Adrenal gland (tissue), 12 donors: Measurements from ENCODE around the gene BRME1. TPM values are rescaled to one million over a fixed set of nuclear protein-coding genes. Genes with fewer than 3 reads are reported as not detected.
A peak's percentile ranks its signal among the peaks of the same experiment; 100 is the strongest.

Source experiments
- DNase-seq, 7 donors: peaks; one replicate each; pipeline ENCODE4 v3.0.0-alpha.2; 2019 to 2020
- H3K27ac ChIP-seq, 5 donors: fragments of 200-600 bp; sonication (generic) in 4 of 5; 1 replicate in 3 of 5; 2 replicates in 2 of 5; pipeline versions ENCODE4 v1.5.1 to v1.8.0; 2016 to 2020; ENCODE audit warnings: mild to moderate bottlenecking in 1 of 5
- H3K27me3 ChIP-seq: fragments of 200-600 bp; 2 replicates; pipeline ENCODE4 v1.8.0; 2021
- H3K36me3 ChIP-seq, 2 donors: fragments of 200-600 bp; replicated peaks in 1 of 2; 1 replicate in 1 of 2; 2 replicates in 1 of 2; pipeline versions ENCODE4 v1.5.1 to v1.8.0; 2018 to 2022
- H3K4me1 ChIP-seq, 2 donors: fragments of 200-600 bp; replicated peaks in 1 of 2; 1 replicate in 1 of 2; 2 replicates in 1 of 2; pipeline versions ENCODE4 v1.5.1 to v1.8.0; 2018 to 2021
- H3K4me3 ChIP-seq, 4 donors: fragments of 200-600 bp; sonication (generic) in 3 of 4; one replicate each; pipeline ENCODE4 v1.5.1; 2016 to 2018
- H3K9me3 ChIP-seq, 3 donors: fragments of 200-600 bp; sonication (generic) in 1 of 3; replicated peaks in 1 of 3; 1 replicate in 2 of 3; 2 replicates in 1 of 3; pipeline versions ENCODE4 v1.5.1 to v1.8.0; 2016 to 2021
- CTCF ChIP-seq, 6 experiments: fragments of 450-650 bp in 4 of 6; fragments of 200-600 bp in 2 of 6; sonication (generic) in 1 of 6; IDR thresholded peaks; 1 replicate in 5 of 6; 2 replicates in 1 of 6; pipeline versions ENCODE4 v1.5.1 to v1.8.0; 2016 to 2021; ENCODE audit warnings: antibody characterized with exemption in 6 of 6, mild to moderate bottlenecking in 2 of 6, moderate library complexity in 1 of 6
- POLR2A ChIP-seq, 2 donors: fragments of 450-650 bp; IDR thresholded peaks; one replicate each; pipeline ENCODE4 v1.6.1; 2017; ENCODE audit warnings: antibody characterized with exemption in 2 of 2, mild to moderate bottlenecking in 2 of 2, moderate library complexity in 1 of 2
- WGBS, 4 donors: extraction: QIAGEN DNeasy Blood & Tissue Kit in 2 of 4; methylation state at CpG; one replicate each; pipeline versions ENCODE4 v1.1.5 to v1.1.7; 2013 to 2017; 5-methylcytosine and 5-hydroxymethylcytosine counted together
- intact Hi-C, 2 donors: fragments of 100-400 bp; cut with DNase I; formaldehyde crosslinking; loops; one replicate each; pipeline versions ENCODE4 v1.14.1 to v1.15.0; 2022 to 2023
- polyA plus RNA-seq, 3 donors: library from polyadenylated mRNA; stranded (reverse); fragments of 200-250 nt in 2 of 3; fragments of 350-450 nt in 1 of 3; fragmentation: Illumina TruSeq in 1 of 3; extraction: RNeasy Lipid Tissue Mini Kit (QIAGEN cat#74804) in 1 of 3; gene quantifications; one replicate each; pipeline ENCODE4 v1.2.3, GENCODE V29; 2013 to 2014
- total RNA-seq, 9 donors: library from RNA; depleted of rRNA in 4 of 9; stranded (reverse); fragments of >200 nt in 4 of 9; fragments of 120-200 nt in 1 of 9; fragmentation: NEBNext Ultra II Directional in 1 of 9; extraction: Animal tissue kit (Norgen Biotek cat#: 25700) in 1 of 9; gene quantifications; one replicate each; pipeline versions ENCODE4 v1.1.0 to v1.2.4, GENCODE V29; 2013 to 2023
- donor health status: healthy with polysubstance abuse.
- donor health status: Bipolar disorder and iron deficiency.
- donor health status: DM: yes; HTN: yes; CAD: no.
- donor health status: DM: no; HTN: no; CAD: no.
- donor health status: DM: no; HTN: no; CAD: no.
- donor health status: DM: yes; HTN: yes; CAD: no.

BRME1 gene
- total and polyA plus RNA-seq, 12 donors: 0.21 to 4.5 (median 1.4) TPM; not detected in 1

- Histone ChIP-seq H3K36me3 (peaks cover 0 to 20% of the 10 kb centered on the region in 2 donors), H3K4me3 (peak overlapping the region in 2 of 4 donors; percentile 2 to 98), H3K9me3 (no peaks in the 10 kb centered on the region), H3K27me3 (no peaks in the 10 kb centered on the region), H3K4me1 (peaks cover 29 to 72% of the 10 kb centered on the region in 2 donors), H3K27ac (peak overlapping the region; percentile 88 to 98 (median 90))
- intact Hi-C loops: no loop called here
- peak in 1 of 2 donors; percentile 56 for TF ChIP-seq POLR2A (IDR thresholded peaks at IDR 0.05)
- TF ChIP-seq CTCF (IDR thresholded peaks at IDR 0.05): no peak
- peak; percentile 81 to 95 (median 88) for DNase-seq
- WGBS, 4 donors: 5 to 26% (median 18%) methylated on average over 12 to 36 of the region's 36 CpGs
Observed at GRCh38 chr19:13839130-13839937, 66.6 kb downstream of the BRME1 start.

GRCh38 chr19:13838435-13839129 lies 67.3 kb downstream of the BRME1 start:
- TF ChIP-seq POLR2A (IDR thresholded peaks at IDR 0.05): peak in 1 of 2 donors; percentile 46
- TF ChIP-seq CTCF (IDR thresholded peaks at IDR 0.05): no peak
- 52 to 59% (median 54%) methylated on average over 14 to 18 of the region's 18 CpGs for WGBS, 4 donors
- intact Hi-C loops: no loop called here
- Histone ChIP-seq H3K4me3 (peak overlapping the region in 1 of 4 donors; percentile 98), H3K9me3 (no peaks in the 10 kb centered on the region), H3K4me1 (peaks cover 35 to 78% of the 10 kb centered on the region in 2 donors), H3K36me3 (peaks cover 0 to 23% of the 10 kb centered on the region in 2 donors), H3K27me3 (no peaks in the 10 kb centered on the region), H3K27ac (peak overlapping the region; percentile 88 to 98 (median 90))
- DNase-seq: no peak

DNA sequence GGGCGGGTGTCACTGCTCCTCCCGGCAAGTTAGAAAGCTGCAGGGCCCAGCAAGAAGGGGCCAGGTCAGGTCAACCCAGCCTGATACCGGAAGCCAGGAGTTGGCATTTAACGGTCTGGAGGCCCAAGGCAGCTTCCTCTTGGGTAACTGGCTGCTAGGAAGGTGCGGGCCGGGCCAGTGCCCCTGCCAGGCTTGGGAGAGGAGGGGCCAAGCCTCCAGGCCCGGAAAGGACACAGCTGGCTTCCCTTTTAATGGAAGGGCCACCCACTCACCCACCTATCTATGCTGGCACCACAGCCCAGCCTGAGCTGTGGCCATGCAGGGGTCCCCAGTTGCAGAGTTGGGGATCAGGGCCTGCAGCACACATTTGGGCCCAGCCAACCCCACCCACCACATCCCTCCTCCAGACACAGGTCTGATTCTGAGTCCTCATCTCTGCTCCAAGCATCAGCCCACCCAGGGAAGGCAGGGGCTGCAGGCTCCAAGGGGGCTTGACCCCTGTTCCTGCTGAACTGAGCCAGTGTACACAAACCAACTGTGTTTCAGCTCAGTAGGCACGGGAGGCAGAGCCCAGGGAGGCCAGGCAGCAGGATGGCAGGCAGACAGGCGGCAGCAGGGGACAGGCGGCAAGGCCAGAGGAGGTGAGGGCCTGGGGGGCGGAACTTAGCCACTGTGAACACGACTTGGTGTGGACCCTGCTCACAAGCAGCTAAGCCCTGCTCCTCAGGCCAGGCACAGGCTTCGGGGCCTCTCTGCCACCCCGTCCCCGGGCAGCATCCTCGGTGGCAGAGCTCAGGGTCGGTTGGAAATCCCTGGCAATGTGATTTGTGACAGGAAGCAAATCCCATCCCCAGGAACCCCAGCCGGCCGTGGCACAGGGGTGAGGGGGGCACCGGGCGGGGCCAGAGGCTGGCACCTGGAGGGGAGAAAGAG lies 69.9 kb downstream of the BRME1 start:
- no peak overlapping the region for H3K4me3 ChIP-seq
- H3K4me1 ChIP-seq: peaks cover 23 to 74% of the 10 kb centered on the region in 2 donors

More for the DNA sequence above, 69.9 kb downstream of the BRME1 start:
- Histone ChIP-seq H3K36me3 (peaks cover 0 to 23% of the 10 kb centered on the region in 2 donors), H3K9me3 (no peaks in the 10 kb centered on the region), H3K27me3 (no peaks in the 10 kb centered on the region), H3K27ac (peak overlapping the region; percentile 67 to 95 (median 85))
- 46 to 65% (median 52%) methylated on average over 15 to 21 of the region's 21 CpGs for WGBS, 4 donors
- peak in 5 of 7 donors; percentile 39 to 82 (median 71) for DNase-seq
- intact Hi-C loops: no loop called here
- TF ChIP-seq POLR2A (IDR thresholded peaks at IDR 0.05): no peak
- TF ChIP-seq CTCF (IDR thresholded peaks at IDR 0.05): no peak
